NCI-H510A treated with DMSO at 0.1 percent for 48 hours (cell line): ENCODE results near the gene ATXN2.
A peak's percentile ranks its signal among the peaks of the same experiment; 100 is the strongest.

Source experiments
- DNase-seq: peaks from one replicate; lab custom pipeline; 2025; lab: John Stamatoyannopoulos, UW

The ATXN2 gene

GRCh38 chr12:111436266-111436665 lies 162.8 kb downstream of the ATXN2 start:
- DNase-seq = no peak

- DNase-seq = no peak
Measured at GRCh38 chr12:111435661-111436201, 163.4 kb downstream of the ATXN2 start.

GRCh38 chr12:111434680-111435338 lies 164.3 kb downstream of the ATXN2 start:
- peak; percentile 16 for DNase-seq

DNA sequence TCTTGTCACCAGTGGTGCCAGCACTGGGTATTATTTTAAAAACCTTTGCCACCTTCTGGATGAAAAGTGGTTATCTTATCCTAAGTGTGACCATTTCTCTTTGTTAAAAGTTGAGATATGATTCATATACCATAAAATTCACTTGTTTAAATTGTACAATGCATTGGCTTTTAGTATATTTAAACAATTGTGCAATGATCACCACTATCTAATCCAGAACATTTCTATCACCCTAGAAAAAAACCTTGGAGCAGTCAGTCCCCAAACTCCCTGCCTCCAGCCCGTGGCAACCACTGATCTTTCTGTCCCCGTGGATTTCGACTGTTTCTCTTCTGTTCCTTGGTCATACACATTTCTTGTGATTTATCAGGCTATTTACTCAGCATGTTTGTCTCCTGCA lies 165.1 kb downstream of the ATXN2 start:
- DNase-seq = no peak

DNA sequence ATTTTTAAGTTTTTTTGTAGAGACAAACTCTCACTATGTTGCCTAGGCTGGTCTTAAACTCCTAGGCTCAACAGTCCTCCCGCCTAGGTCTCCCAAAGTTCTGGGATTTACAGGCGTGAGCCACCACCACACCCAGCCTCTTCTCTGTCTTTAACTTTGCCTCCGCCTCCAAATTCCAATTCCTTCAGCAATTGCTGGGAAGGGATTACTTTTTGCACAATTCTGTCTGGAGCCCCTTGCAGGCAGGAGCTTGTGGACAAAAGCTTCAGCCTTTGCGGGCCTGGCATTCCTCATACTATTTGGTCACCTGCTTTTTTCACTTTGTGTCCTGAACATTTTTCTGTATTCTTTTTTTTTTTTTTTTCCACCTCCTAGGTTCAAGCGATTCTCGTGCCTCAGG lies 167.3 kb downstream of the ATXN2 start:
- no peak for DNase-seq

DNA sequence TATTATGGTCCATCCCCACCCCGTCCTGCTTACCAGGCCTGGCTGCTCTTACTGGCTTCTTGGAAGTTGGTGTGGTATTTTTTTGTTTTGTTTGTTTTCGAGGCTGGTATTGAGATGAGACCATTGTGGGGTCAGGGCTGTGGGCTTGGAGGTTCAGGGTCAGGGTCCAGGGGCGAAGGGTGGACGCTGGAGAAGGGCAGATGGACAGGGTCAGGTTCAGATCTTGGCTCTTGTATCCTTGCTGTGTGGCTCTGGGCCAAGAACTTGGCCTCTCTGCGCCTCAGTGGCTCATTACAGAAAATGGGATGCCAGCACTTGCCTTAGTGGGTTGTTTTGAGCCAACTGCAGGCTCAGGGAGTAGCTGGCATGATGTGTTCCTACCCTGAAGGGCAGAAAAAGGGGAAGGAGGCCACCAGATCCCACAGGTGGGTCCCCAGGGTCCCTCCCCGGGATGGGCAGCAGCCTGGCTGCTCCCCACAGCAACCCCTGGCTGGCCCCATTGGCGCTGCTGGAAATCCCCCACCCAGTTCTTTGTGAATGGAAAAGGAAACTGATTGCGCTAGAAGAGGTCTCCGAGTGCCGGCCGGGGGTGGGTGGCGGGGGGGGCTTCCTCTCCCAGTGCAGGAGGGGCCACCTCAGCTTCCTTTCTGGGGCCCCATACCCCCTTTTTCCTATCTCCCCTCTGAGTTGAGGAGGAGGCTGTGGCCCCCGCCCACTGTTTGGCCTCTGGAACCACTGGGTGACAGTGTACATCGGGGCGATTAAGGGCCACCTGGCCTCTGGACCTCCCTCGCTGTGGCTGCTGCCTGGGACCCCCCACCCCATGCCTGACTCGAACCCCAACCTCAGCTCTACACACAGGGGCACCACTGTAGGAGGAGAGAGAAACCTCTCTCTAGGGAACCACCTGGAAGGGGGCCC lies 168.4 kb downstream of the ATXN2 start:
- DNase-seq = no peak

DNA sequence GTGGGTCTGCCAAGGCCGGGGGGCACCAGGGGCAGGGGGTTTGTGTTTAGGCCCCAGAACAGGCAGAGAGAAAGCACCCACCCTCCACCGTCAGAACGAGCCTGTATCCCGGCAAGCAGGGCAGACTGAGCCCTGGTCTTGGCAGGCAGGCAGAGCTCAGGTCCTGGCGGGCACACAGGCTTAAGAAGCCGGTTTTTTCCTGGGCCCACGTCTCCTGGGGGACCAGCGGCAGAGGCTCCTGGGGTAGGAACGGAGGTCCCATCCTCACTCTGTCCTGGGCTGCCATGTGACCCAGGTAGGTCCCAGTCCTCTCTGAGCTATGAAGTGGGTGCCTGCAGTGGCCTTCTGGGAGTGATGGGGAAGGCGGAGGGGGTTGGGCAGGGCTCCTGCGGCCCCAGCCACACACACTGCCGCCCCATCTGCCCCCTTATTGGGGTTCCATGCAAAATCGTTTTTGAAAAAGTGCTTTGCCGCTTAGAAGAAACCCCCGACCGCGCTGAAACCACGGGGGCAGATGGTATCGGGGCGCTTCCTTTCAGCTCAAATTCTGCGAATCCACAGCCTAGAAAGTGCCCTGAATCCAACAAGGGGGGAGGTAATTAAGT lies 169.2 kb downstream of the ATXN2 start:
- DNase-seq = no peak

DNA sequence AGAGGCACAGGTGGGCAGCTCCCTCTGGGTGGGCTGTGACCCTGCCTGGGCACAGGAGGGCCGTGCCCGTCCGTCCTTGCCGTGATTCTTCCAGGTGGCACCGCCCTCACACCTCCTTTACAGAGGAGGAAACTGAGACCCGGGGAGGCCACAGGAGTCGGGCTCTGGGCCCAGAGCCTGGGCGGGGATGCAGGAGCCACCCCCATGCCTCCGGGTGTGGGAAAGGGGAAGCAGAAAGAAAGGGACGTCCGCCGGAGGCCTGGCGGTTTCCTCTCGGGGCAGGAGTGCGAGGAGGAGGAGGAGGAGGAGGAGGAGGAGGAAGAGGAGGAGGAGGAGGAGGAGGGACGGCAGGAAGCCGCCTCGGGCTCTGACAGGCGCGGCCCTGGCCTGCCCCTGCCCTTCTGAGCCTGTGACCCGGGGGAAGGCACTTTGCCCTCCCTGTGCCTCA lies 170.4 kb downstream of the ATXN2 start:
- no peak for DNase-seq

- DNase-seq = no peak
Measured at GRCh38 chr12:111428081-111428727, 170.9 kb downstream of the ATXN2 start.

DNA sequence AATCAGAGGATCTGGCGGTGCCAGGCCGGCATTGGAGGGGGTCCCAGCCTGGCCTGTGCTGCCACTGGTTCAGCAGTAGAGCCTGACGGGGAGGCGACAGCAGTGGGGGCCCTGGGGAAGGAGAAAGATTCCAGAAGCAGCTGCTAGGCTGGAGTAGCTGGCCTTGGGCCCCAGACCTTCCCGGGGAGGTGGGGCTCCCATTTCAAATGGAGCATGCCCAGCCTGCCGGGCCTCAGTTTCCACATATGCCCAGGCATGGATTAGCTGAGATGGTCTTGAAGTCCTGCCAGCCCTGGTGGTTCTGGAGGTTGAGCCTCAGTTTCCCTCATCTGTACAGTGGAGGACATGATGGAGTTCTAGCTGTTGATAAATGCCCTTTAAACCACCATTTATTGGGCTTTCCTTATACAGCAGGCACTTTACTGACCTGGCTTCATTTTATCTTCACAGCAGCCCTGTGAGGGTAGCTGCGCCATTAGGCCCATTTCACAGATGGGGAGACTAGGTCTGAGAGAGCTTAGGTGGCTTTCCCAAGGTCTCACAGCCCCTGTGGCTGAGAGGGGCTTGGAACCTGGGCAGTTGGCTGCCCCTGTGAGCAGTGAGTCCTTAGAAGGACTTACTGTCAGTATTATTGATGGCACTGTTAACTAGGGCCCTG lies 171.6 kb downstream of the ATXN2 start:
- DNase-seq = no peak

GRCh38 chr12:111426344-111427185 lies 172.6 kb downstream of the ATXN2 start:
- DNase-seq = no peak

DNA sequence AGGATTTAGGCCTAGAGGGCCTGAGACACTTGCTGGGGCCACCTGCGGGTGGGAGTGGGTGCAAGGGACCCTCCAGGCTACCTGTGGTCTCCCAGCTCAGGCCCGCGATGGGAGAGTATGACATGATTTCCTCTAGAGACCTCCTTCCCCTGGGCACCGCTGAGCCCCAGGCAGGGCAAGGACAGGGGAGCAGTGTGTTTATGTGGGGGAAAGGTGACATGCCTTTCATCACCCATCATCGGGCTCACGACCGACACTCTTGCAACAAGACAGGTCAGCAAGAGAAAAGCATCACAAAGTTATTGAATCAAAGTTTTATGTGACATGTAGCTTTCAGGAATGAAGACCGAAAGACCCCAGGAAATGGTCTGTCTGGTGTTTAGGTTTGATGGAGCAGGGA lies 173.5 kb downstream of the ATXN2 start:
- DNase-seq = no peak

- DNase-seq = no peak
Measured at GRCh38 chr12:111424793-111425251, 174.3 kb downstream of the ATXN2 start.

DNA sequence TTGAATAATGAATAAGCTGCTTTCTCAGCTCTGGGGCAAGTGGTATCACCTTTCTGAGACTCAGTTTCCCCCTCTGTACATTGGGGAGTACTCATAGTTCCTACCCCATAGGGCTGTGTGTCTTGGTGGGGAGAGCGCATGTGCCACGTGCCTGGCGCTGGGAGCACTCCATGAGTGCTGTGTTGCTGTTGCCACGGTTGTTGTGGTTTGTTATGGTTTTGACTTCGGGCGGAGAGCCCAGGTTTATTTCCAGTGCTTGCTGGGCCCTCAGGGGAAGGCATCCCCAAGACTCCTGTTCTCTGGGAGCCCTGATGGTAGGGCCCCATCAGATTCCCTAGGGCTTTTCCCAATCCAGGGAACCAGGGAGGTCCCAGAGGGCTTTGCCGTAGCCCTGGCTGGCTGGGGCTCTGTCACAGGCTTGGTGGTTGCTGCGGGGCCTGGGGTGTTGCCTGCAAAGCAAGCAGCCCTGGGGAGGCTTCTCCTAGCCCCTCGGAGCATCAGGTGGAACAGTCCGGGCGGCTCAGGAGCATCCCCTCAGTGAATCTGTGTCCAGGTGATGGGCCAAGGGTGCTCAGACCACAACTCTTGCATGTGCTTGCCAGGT lies 174.8 kb downstream of the ATXN2 start:
- no peak for DNase-seq

DNA sequence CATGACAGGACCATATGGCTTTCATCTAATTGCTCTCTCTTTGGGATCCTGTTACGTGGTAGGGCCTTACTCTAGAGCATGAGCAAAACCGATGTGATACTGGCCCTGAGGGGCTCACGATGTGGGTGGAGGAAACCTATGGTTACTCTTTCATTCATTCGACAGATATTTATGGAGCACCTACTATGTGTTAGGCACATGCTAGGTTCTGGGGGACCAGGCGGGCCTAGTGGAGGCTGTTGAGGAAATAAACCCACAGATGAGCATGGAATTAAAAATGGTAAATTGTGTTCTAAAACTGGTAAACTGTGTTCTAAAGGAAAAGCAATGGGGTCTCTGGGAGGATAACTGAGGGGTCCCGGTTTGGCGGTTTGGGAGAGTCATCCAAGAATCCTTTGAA lies 178.6 kb downstream of the ATXN2 start:
- no peak for DNase-seq

- DNase-seq = no peak
Measured at GRCh38 chr12:111419784-111420183, 179.3 kb downstream of the ATXN2 start.

GRCh38 chr12:111418594-111418880 lies 180.6 kb downstream of the ATXN2 start:
- DNase-seq = no peak

DNA sequence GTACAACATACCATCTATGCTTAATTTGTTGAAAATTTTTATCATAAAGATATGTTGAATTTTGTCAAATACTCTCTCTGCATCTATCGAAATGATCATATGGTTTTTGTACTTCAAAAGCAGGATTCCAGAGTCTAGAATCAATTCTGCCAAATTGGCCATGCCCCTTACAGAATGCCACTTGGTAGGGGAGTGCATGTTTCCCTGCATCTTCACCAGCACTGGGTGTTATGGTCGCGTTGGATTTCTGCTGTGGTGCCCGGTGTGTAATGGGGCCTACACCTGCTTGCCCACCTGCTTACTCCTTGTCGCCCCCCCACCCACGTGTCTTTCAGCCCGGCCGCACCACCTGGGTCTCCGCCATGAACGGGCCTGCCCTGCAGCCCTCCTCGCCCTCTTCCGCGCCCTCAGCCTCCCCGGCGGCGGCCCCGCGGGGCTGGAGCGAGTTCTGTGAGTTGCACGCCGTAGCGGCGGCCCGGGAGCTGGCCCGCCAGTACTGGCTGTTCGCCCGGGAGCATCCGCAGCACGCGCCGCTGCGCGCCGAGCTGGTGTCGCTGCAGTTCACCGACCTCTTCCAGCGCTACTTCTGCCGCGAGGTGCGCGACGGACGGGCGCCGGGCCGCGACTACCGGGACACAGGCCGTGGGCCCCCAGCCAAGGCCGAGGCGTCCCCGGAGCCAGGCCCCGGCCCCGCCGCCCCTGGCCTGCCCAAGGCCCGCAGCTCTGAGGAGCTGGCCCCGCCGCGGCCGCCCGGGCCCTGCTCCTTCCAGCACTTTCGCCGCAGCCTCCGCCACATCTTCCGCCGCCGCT lies 181.1 kb downstream of the ATXN2 start:
- DNase-seq = no peak

DNA sequence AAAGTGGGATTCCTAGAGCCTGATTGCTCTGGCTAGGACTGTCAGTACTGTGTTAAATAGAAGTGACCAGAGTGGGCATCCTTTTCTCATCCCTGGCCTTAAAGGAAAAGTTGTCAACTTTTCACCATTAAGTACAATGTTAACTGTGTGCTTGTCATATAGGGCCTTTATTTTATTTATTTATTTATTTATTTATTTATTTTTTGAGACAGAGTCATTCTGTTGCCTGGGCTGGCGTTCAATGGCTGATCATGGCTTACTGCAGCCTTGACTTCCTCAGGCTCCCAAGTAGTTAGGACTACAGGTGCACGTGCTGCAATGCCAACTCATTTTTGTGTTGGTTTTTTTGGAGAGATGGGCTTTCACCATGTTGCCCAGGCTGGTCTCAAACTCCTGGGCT lies 181.8 kb downstream of the ATXN2 start:
- no peak for DNase-seq
